ENCODE results near the gene CIB2. TPM values are rescaled to one million over a fixed set of nuclear protein-coding genes. Genes with fewer than 3 reads are reported as not detected.

Gene CIB2
- total RNA-seq, 1 experiment from 2014 or later, result 43.2 TPM

- peaks cover 6% of the 10 kb centered on the region for H3K23me2 ChIP-seq (ENCODE audit: insufficient read length, low read depth, low read length, poor library complexity, severe bottlenecking)
- no peak overlapping the region for H3K4ac ChIP-seq (ENCODE audit: low read depth, low read length)
- H4K20me1 ChIP-seq (ENCODE audit: control insufficient read depth, insufficient read depth, insufficient read length), result no peaks in the 10 kb centered on the region
- H3K23ac ChIP-seq (ENCODE audit: insufficient read length, low read depth, low read length), result no peak overlapping the region
- no peak overlapping the region for H3K56ac ChIP-seq (ENCODE audit: insufficient read length, low read depth, low read length)
- no peak overlapping the region for H2BK12ac ChIP-seq (ENCODE audit: insufficient read length, low read depth, low read length)
- no peak overlapping the region for H4K8ac ChIP-seq (replicated peaks; ENCODE audit: insufficient read length, low read depth, low read length)
- Mint-ChIP-seq H3K9me3 (no peaks in the 10 kb centered on the region; a peak in 1 of 5 replicates), H3K4me3 (peak overlapping the region in 1 of 2 experiments; percentile 50; a peak in 2 of 5 replicates), H3K27me3 (ENCODE audit: low read depth) (peaks cover 2% of the 10 kb centered on the region; the same call in 1 of the 2 replicates), H3K27ac (peak overlapping the region in 2 of 3 experiments; percentile 56 to 79; a peak in 3 of 7 replicates), H3K36me3 (ENCODE audit: insufficient read depth in 1 of 3, low read depth in 3 of 3) (peaks cover 0 to 3% (median 3%) of the 10 kb centered on the region in 3 experiments; a peak in 4 of 7 replicates), H3K4me1 (peaks cover 22 to 27% of the 10 kb centered on the region in 2 experiments)
- H3K4me2 ChIP-seq (ENCODE audit: insufficient read depth, insufficient read length, low read length), result no peak overlapping the region
- no peak overlapping the region for H2AFZ ChIP-seq (ENCODE audit: low read length)
- H4K91ac ChIP-seq (ENCODE audit: insufficient read length, low read depth, low read length), result no peak overlapping the region
- no peaks in the 10 kb centered on the region for H3K79me2 ChIP-seq (ENCODE audit: insufficient read depth, low read length)
- no peak for DNase-seq
- H2BK20ac ChIP-seq (ENCODE audit: low read depth, low read length, poor library complexity, severe bottlenecking), result no peak overlapping the region
- H3K18ac ChIP-seq (ENCODE audit: insufficient read length, low read depth, low read length), result no peak overlapping the region
- no CpG with 5 or more reads among the region's 2 CpGs for WGBS (ENCODE audit: extremely low coverage, insufficient read length, low lambda C conversion rate)
- H3K14ac ChIP-seq (ENCODE audit: insufficient read depth, low read length), result no peak overlapping the region
- no peak overlapping the region for H2BK5ac ChIP-seq (ENCODE audit: insufficient read length, low read length)
- H3K79me1 ChIP-seq (ENCODE audit: insufficient read depth, low read depth, low read length, poor library complexity, severe bottlenecking), result no peaks in the 10 kb centered on the region
- TF ChIP-seq CTCF (conservative IDR thresholded peaks at IDR 0.05), result no peak
- no peaks in the 10 kb centered on the region for H3K9me3 ChIP-seq (ENCODE audit: control insufficient read depth, low read depth, low read length)
- no peaks in the 10 kb centered on the region for H3K27me3 ChIP-seq (ENCODE audit: insufficient read depth, low read length)
- H3K27ac ChIP-seq (ENCODE audit: insufficient read length, low read depth, low read length), result no peak overlapping the region
- H2BK120ac ChIP-seq (ENCODE audit: low read depth, low read length, poor library complexity, severe bottlenecking), result no peak overlapping the region
- H2AK5ac ChIP-seq (ENCODE audit: insufficient read length, low read length), result no peak overlapping the region
- H3K9ac ChIP-seq (ENCODE audit: extremely low read depth, insufficient read length, low read length), result no peak overlapping the region
- H4K5ac ChIP-seq (ENCODE audit: insufficient read length, low read depth, low read length), result no peak overlapping the region
- no peak overlapping the region for H3T11ph ChIP-seq (ENCODE audit: low read length)
- H3K4me1 ChIP-seq (ENCODE audit: insufficient read depth, low read length), result peaks cover 3% of the 10 kb centered on the region; the same call in 1 of the 2 replicates
- no peak overlapping the region for H2BK15ac ChIP-seq (ENCODE audit: low read depth, low read length)
Measured at GRCh38 chr15:78127882-78128281, 3.4 kb downstream of the CIB2 start.
